RCC 7860 (cell line): ENCODE measurements around the gene BSPRY.
A peak's percentile ranks its signal among the peaks of the same experiment; 100 is the strongest.
"Not testable (repeated sequence)": the region's sequence is repeated elsewhere in the genome, so short reads cannot be mapped to it uniquely, and the experiment has no call there.

ENCODE experiments used
- DNase-seq: peaks from one replicate; pipeline ENCODE4 v3.0.0-alpha.2; 2015; ENCODE audit warnings: low spot score
- FAIRE-seq: peaks from 2 replicates; lab custom pipeline; 2012; peaks lifted over from hg19 to GRCh38; lab: Jason Lieb, UNC

Gene BSPRY

DNA sequence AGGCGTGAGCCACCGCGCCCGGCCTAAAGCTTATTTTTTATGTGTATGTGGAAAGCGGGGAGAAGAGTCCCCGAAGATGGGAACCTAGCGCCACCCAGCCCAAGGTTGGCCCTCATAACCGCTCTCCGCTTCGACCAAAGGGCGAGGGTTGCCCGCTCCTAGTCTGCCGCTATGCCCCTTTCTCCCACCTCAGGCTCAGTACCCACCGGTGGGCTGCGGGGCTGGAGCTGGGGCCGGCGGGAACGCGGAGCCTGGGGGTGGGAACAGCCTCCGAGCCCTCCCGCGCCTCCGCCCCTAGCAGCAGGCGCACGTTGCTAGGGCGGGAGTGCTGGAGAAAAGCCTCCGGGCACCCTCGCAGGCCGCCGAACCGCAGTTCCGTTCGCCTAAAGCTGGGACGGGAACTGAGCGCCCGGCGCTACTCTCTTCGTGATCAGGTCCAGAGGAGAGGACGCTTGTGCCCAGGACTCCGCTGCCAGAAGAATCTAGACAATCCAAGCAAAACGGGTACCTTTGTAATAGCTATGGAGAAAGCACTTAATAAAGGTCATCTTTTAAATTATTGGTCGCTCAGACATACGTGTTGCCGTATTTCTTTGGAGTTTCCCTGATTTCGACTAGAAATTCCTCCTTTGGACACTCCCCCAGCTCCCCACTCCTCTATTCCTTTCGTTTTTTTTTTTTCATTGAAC lies 9.2 kb upstream of the BSPRY start, which contains the start of gene WDR31:
WDR31 (minus strand) TSS at position 265 of the 689 bp plus-strand sequence. CDS start 8,253 bp downstream, outside the sequence.
- DNase-seq: peak; percentile 73
- FAIRE-seq: no peak

DNA sequence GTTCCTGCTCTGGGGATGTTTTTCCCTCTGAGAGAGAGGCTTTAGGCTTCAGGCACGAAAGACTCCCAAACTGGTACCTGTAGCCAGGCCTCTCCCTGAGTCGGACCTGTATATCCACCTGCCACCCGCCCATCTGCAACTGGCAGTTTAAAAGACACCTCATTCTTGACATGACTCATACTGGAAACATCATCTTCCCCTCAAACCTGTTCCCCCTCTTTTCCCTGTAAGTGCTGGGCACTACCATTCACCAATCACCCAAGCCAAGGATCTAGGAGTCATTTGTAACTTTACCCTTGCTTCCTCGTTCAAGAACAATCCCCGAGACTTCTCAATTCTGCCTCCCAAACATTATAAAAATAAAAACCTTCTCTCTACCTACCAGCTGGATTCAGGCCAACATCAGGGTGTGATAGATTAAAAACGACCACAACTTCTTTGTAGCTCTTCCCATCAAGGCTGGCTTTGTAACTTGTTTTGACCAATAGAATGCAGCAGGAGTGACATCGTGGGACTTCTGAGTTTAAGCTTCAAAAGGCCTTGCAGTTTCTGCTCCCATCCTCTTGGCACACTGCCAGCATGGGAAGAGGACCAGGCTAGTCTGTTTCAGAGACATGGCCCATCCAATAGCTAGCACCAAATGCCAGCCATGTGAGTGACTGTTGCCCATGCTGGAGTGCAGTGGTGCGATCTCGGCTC lies 7.5 kb upstream of the BSPRY start:
- FAIRE-seq (no peak), DNase-seq (no peak)

DNA sequence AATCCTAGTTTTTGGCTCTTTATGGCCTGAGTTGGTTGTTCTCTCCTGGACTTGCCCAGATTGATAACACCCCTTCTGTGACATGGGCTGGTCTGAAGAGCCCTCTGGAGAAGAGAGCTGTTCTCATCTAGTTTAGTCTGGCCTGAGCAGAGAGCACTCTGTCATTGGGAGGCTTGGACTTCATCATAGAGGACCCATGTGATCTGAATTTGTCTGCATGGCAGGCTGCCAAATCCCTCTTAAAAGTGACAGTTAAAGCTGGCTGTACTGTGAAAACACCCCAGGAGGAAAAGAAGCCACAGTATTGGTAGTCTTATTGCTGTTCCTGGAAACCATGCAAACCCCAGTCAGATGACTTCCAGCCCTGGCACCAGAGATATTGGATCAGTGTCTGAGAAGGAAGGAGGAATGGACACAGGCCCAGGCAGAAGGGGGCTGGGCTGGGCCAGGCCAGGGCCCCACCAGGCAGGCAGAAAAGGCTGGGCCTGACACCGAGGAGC lies 5.6 kb upstream of the BSPRY start:
- no peak for FAIRE-seq
- no peak for DNase-seq

DNA sequence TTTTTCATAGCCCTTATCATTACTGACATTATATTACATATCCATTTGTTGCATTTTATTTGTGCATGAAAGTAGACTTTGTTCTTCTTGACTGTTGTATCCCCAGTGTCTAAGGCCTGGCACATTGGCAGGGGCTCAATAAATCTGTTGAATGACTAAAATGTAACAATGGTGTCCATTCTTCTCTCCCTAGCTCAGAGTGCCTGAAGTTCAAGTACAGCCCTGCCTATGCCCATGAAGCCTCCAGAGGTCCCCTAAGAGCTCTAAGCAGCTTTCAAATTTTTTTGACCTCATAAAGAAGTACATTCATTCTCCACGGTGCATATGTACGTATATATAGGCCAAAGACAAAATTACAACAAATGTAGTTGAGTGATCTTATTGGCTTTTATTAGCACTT lies 4.2 kb upstream of the BSPRY start:
- no peak for FAIRE-seq
- no peak for DNase-seq

DNA sequence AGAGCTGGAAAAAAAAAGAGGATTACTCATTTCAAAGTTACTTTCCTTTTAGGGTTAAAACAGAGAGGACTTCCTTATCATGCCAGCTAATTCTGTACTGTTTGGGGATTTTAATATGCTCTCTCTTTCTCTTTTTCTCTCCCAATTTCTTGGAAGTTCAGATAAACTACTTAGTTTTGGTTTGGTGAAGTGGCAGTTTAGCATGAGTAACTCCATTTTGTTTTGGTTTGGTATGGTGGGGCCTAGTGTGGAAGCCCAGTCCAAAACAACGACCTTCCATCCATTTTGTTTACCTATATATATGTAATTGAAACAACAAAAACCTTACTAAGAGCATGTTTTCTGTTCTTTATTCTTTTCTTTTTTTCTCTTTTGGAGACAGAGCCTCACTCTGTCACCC lies 3.7 kb upstream of the BSPRY start:
- no peak for DNase-seq
- no peak for FAIRE-seq

DNA sequence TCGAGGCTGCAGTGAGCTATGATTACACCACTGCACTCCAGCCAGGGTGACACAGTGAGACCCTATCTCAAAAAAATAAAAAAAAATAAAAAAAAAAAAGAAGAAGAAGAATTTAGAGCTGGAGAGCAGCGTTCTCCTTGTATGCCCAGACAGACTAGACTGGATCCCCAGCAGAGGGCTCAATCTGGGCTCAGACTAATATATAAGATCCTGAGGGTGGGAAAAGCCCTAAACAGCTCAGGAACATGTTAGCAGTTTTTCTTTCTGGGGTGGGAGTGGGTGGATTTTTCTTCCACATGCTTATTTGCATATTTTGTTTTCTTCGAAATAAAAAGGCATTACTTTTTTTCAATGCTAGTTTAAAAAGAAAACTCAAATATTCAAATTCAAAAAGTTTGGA lies 904 bp upstream of the BSPRY start:
- FAIRE-seq (no peak), DNase-seq (no peak)

DNA sequence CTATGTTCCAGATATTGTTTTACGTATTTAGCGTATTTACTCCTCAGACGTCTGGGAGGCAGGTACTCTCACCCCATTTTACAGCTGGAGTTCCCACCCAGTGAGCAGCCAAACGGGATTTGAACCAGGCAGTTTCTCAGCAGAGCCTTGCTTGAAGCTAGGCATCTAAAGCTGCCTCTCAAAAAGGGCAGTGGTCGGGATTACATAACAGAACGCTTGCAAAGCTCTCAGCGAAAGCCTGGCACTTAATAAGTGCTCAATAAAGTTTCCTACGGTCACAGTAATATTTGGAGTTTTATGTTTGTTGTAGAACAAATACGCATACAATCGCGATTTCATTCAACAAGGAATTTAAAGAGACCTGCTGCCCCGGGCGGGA lies 286 bp upstream of the BSPRY start:
- DNase-seq (no peak), FAIRE-seq (no peak)

DNA sequence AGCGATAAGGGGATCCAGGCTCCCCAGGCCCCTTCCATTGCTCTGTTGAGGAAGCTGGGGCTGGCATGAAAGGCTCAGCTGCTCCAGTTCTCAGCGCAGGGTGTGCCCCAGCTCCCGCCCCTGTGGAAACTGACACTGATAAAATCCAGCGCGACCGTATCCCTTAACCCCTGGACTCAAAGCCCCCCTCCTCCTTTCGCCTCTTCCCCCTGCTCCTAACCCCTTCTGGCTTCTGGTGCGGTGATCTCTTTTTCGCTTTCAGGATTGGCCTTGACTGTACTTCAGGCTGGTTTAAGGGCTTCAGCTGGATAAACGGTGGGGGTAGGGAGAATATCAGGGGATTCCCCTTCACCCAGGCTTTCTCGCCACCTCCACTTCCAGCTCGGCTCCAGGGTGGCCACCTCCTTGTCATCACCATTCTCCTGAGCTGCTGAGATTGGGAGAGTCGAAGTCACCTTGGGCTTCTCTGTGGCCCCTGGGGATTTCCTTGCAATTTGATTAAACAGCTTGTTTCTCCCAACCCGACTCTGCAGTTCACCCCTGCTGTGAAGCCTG lies 843 bp downstream of the BSPRY start:
- no peak for DNase-seq
- FAIRE-seq: no peak

DNA sequence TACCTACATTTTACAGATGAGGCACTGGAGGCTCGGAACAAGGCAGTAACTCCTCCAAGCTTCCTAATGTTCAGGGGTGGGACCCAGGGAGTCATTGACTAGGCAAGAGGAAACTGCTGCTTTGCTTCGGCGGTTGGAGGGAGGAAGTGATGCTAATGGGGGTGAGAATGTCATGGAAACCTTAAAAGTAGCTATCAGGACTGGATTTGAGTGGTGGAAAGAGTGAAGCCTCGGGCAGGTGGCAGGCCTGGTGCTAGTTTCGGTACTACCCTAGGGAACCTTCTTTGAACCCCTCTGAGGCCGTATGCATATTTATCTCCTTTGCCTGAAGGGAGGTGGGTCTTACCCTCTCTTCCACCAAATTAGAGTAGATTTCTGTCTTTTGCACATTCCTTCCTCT lies 1.6 kb downstream of the BSPRY start:
- no peak for DNase-seq

DNA sequence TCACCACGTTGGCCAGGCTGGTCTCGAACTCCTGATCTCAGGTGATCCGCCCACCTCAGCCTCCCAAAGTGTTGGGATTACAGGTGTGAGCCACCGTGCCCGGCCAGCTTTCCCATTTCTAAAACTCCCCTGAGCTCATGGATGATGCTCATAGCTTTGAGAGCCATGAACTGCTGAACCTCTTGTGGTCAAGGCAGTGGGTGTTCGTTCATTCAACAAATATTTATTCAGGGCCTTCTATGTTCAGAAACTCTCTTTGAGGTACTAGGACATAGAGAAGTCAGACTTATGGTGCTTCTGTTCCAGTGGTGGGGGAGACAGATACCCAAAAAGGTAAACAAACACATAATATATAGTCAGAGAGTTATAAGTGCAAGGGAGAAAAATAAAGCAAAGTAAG lies 2.7 kb downstream of the BSPRY start:
- FAIRE-seq (no peak), DNase-seq (no peak)

More for the DNA sequence above, 1.6 kb downstream of the BSPRY start:
- no peak for FAIRE-seq

DNA sequence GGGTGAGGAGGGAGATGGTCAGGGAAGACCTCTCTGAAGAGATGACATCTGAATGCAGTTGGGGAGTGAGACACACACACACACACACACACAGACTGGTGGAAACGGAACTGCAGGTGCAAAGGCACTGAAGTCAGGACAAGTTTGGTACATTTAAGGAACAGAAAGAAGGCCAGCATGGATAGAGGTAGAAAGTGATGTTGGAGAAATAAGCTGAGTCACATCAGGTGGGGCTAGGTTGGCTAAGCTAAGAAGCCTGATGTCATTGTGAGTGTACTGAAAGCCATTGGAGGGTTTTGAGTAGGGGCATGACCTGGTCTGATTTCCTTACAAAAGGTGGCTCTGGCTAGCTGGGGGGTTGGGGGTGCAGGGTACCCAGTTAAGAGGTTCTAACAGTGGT lies 3.1 kb downstream of the BSPRY start:
- FAIRE-seq (no peak), DNase-seq (no peak)

DNA sequence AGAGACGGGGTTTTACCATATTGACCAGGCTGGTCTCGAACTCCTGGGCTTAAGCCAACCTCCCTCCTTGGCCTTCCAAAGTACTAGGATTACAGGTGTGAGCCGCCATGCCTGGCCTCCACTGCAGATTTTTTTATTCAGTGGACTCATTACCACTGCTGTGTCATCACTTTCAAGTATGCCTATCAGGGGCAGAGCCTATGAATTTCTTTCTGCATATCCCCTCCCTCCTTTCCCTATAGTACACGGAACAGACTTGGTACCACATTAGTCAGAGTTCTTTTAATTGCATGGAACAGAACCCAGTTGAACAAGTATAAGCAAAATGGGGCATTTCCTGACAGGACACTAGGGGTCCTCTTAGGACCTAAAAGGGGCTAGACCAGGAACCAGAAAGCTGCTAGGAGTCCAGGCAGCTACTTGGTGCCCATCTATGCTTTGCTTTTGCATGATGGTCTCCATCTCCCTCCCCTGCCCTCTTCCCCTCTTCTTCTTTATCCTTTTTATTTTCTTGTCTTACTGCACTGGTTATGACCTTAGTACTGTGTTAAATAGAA lies 5.8 kb downstream of the BSPRY start:
- no peak for DNase-seq
- FAIRE-seq: no peak

DNA sequence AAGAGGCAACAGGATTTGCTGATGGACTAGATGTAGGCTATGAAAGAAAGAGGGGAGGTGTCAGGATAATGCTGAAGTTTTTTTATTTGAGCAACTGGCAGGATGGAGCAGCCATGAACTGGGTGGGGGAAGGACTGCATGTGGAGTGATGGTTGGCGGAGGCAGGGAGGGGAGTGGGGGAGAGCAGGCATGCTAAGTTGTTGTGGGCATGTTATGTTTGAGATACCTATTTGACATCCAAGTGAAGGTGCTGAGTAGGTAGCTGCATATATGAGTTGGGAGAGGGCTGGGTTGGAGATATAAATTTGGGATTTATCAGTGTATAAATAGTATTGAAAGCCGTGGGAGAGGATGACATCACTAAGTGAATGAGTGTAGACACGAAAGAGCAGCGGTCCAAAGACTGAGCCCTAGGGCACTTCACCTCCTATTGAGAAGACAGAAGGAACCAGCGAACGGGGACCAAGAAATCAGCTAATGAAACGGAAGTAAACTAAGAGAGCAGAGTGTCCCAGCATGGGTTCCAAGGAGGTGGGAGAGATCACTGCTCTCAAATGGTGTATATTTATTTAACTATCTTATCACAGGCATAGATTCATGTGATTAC lies 7.4 kb downstream of the BSPRY start:
- no peak for FAIRE-seq
- DNase-seq: no peak

DNA sequence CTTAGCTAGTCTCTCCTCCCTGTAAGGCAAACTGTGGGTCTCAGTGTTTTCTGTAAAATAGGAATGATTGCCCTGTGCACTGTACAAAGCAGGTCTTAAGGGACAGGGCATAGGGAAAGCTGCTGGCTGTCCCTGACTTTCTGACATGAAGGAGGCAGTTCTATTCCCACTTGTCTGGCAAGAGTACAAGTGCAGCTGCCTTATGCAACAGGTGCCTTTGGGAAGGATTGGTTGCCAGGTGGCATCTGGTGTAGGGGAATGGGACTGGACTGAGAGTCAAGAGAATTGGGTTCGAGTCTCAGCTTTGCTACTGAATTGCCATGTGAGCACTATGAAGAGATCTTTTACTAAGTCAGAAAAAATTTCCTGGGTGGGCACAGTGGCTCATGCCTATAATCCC lies 10.0 kb downstream of the BSPRY start:
- DNase-seq: no peak
- no peak for FAIRE-seq

DNA sequence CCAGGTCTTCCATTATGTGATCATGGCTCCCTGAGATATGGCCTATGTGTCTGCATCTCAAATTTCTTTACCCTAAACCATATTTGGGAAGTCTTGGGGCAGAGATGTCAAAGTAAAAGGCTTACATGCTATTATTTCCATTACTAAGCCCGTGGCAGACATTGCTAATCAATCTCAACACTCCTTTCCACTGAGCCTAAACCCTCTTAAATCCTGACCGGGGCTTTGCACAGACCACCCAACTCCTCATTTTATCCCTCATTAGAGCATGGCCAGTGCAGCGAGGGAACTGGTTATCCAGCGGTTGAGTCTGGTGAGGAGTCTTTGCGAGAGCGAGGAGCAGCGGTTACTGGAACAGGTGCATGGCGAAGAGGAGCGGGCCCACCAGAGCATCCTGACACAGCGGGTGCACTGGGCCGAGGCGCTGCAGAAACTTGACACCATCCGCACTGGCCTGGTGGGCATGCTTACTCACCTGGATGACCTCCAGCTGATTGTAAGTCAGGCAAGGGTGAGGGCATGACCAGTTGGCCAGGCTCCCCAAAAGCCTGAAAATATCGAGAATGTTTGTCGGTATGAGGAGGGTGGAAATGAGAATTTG lies 11.0 kb downstream of the BSPRY start:
- DNase-seq: no peak
- no peak for FAIRE-seq

DNA sequence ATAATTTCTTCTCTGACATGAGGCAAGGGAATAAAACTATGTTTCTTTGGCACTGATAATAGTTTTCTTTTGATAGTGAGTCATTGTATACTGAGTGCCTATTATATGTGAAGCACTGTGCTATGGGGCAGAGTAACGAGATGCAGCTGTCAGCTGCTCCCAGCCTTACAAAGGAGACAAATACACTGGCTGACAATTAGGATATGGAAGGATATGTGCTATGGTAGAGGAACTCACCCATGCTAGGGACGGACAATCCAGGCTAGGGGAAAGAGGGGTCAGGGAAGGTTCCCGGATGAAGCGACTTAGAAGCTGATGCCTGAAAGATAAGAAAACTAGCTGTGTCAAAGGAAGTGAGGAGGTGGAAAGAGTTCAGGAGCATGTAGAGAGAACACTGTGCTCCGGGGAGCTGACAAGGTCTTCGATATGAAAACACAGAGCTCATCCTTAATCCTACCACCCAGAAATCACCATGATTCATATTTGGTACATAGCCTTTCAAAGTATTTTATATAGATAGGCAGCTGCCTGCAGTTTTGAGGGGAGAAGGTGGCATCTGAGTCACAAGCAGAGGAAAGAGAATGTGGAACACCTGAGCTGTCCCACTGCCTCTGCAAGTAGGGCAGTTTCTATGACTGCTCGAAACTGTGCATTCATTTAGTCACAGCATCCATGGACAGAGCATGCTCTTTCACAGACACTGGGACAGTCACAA lies 12.1 kb downstream of the BSPRY start:
- DNase-seq: no peak
- FAIRE-seq: no peak

DNA sequence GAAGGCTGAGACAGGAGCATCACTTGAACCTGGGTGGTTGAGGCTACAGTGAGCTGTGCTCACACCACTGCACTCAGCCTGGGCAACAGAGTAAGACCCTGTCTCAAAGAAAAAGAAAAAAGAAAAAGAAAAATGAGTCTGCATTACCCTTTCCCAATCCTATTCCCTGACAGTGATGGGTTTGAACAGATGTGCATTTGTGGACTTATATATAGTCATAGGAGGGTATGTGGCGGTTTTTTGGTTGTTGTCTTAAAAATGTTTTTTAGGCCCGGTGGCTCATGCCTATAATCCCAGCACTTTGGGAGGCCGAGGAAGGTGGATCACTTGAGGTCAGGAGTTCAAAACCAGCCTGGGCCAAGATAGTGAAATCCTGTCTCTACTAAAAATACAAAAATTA lies 14.0 kb downstream of the BSPRY start:
- DNase-seq (no peak), FAIRE-seq (no peak)

DNA sequence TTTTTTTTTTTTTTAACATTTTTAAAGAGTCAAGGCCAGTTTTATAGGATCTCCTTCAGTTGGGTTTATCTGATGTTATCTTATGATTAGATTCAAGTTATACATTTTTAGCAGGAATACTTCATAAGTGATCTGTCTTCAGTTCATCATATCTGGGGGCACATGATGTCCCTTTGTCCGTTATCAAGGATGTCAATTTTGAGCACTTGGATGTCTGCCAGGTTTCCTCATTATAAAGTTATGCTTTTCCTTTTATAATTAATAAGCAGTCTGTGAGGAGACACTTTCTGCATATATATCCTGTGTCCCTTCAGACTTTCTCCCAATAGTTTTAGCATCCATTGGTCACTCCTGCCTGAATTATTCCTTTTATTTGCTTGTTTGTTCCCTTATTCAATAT lies 15.6 kb downstream of the BSPRY start:
- DNase-seq (no peak), FAIRE-seq (no peak)

DNA sequence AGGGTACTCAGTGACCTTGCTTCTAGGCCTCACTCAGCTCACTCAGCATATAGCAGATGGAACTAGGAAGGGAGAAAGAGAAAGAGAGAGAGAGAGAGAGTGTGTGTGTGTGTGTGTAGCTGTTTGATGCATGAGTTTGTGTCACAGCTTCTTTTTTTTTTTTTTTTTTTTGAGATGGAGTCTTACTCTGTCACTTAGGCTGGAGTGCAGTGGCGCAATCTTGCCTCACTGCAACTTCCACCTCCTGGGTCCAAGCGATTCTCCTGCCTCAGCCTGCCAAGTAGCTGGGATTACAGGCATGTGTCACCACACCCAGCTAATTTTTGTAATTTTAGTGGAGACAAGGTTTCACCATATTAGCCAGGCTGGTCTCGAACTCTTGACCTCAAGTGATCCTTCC lies 16.3 kb downstream of the BSPRY start:
- not testable (repeated sequence) for FAIRE-seq, DNase-seq

DNA sequence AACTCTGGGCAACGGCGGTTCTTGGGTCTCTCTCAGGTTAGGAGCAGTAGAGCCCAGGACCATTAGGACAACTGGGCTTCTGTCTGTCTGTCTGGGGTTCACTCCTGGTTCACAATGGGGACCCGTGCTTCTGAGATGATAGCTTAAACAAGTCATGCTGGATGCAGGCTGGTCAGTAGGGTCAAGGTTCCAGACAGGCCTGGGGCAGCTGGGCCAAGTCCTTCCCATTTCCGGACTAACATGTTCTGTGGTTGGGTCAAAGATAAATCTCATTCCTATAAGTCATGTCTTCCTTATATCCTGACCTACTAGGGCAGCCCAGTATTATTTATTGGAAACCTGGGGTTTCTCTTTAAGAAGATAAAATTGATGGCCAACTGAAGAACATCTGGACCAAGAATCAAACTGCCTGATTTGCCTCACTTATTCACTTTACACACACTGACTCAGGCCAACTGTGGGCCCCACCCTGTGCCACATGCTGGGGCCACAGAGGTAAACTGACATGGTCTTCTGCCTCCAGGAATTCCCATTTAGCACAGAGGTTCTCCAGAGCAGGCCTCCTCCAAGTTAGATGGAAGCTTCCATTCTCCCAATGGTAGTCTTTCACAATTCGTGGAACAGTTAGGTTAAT lies 19.1 kb downstream of the BSPRY start:
- FAIRE-seq: no peak

More for the DNA sequence above, 19.1 kb downstream of the BSPRY start:
- DNase-seq: no peak
